UCSD-AML1 (cell line): ENCODE data around the gene NRARP.
"Not testable (repeated sequence)": the region's sequence is repeated elsewhere in the genome, so short reads cannot be mapped to it uniquely, and the experiment has no call there.

Source experiments
- DNase-seq: peaks from one replicate; lab custom pipeline; 2025; ENCODE audit not compliant: unreplicated experiment; lab: John Stamatoyannopoulos, UW

NRARP gene, protein sequence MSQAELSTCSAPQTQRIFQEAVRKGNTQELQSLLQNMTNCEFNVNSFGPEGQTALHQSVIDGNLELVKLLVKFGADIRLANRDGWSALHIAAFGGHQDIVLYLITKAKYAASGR

DNA sequence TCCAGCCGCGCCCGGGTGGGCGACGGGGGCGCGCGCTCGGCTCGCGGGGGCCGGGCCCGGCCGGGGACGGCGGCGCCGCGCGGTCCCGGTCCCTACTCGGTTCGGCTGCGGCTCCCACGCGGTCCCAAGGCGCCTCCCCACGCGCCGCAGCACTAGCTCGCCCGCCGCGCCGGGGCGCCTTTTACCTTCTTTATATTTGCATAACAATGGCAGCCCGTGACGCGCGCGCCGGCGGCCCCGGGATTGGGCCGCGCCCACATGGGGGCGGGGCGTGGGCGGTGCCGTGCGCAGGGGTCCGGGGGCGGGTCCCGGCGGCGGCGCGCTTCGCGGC is at the start of gene NRARP:
Gene NRARP (minus strand): TSS at position 154 of the 331 bp plus-strand sequence. CDS start 343 bp downstream, outside the sequence.
- DNase-seq: peak; percentile 92

GRCh38 chr9:137350696-137351584 is 48.9 kb upstream of the NRARP start:
- DNase-seq: no peak

DNA sequence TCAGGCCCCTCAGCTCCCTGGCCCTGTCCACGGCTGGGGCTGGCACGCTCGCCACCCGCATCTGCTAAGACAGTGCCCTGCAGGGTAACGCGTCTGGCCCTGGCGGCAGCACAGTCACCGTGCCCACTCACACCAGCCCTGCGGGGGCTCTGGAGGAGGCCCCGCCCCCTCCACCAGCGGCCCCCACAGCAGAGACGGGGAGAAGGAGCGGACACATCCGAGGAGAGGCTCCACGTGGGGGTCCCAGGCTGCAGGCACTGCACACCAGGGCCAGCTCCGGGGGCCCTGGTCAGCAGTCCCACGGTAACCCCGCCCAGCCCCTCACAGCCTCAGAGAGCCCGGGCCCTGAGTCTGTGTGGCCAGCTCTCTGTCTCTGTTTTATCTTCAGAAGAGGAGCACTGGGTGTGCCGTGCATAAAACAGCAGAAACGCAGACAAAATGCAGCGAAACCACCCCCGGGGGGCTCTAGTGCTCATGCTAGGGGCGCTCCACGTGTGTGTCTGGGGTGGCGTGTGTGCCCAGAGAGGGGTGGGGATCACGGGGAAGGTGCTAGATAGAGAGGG is 47.5 kb upstream of the NRARP start:
- DNase-seq: no peak

- DNase-seq: no peak
These were observed 46.8 kb upstream of the NRARP start for GRCh38 chr9:137348769-137349470.

GRCh38 chr9:137347928-137348327 is 45.9 kb upstream of the NRARP start:
- DNase-seq: no peak

DNA sequence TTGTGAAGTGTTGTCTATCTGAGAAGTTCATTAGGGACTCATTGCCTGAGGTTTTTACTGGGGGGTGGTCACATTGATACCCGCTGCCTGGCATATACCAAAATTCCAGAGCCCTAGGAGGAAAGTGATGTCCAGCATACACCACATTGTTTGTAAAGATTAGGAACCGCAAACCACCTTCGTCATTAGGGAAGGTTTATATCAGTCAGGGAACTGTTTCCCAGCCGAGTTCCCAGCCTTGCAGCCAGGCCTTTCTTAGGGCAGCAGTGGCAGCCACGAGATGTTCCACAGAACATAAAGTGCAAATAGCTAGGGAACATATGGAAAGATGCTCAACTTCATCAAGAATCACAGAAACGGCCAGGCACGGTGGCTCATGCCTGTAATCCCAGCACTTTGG is 40.4 kb upstream of the NRARP start:
- no peak for DNase-seq

DNA sequence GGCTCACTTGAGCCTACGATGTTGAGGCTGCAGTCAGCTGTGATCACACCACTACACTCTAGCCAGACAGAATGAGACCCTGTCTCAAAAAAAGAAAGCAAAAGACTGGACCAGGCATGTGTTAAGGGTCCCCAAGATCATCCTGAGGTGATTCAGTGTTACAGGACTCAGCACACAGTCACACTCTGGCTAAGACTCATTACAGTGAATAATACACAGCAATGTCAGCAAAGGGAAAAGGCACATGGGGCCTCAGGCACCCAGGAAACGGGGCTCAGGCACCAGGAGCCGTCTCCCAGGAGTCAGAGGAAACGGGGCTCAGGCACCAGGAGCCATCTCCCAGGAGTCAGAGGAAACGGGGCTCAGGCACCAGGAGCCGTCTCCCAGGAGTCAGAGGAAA is 39.2 kb upstream of the NRARP start:
- no peak for DNase-seq

DNA sequence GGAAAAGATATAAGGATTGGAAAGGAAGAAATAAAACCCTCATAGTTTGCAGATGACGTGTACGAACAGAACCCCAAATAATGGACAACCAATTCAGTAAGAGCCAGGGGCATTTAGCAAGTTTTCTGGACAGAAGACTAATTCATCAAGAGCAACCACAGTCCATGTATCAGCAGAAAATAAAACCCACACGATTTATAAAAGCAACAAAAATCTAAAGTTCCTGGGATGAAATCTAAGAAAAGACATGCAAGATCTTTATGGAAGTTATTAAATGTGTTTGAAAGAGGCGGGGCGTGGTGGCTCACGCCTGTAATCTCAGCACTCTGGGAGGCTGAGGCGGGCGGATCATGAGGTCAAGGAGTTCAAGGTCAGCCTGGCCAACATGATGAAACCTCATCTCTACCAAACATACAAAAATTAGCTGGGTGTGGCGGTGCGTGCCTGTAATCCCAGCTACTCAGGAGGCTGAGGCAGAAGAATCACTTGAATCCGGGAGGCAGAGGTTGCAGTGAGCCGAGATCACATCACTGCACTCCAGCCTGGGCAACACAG is 37.9 kb upstream of the NRARP start:
- DNase-seq: not testable (repeated sequence)

- DNase-seq: no peak
These were observed 37.2 kb upstream of the NRARP start for GRCh38 chr9:137339045-137339907.

DNA sequence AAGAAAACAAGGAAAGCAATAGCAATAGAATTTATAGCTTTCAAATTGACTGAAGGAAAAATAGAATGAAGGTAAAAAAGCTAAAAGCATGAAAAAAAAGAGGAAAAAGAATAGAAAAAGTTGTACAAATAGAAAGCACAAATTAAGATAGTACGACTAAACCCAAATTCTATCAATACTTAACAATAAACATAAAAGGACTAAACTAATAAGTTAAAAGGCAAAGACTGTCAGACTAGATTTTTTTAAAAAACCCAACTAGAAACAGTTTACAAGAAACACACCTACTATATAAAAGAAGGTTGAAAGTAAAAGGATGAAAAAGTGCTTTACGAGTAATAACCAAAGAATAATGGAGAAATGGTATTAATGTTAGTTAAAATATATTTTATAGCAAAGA is 34.7 kb upstream of the NRARP start:
- no peak for DNase-seq

- DNase-seq: no peak
These were observed 31.1 kb upstream of the NRARP start for GRCh38 chr9:137333016-137333671.

- no peak for DNase-seq
These were observed 29.9 kb upstream of the NRARP start for GRCh38 chr9:137331929-137332328.

- DNase-seq: no peak
These were observed 28.6 kb upstream of the NRARP start for GRCh38 chr9:137330689-137331088.

- DNase-seq: not testable (repeated sequence)
These were observed 27.5 kb upstream of the NRARP start for GRCh38 chr9:137329590-137329989.

DNA sequence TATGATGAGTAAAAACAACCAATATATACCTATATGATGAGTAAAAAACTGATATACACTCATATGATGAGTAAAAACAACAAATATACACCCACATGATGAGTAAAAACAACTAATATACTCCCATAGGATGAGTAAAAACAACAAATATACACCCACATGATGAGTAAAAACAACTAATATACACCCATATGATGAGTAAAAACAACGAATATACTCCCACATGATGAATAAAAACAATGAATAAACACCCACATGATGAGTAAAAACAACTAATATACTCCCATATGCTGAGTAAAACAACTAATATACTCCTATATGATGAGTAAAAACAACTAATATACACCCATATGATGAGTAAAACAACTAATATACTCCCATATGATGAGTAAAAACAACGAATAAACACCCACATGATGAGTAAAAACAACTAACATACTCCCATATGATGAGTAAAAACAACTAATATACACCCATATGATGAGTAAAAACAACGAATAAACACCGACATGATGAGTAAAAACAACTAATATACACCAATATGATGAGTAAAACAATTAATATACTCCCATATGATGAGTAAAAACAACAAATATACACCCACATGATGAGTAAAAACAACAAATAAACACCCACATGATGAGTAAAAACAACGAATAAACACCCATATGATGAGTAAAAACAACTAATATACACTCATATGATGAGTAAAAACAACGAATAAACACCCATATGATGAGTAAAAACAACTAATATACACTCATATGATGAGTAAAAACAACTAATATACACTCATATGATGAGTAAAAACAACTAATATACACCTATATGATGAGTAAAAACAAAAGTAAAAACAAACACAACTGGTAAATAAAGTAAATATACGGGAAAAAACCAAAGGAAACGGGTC is 25.8 kb upstream of the NRARP start:
- DNase-seq: not testable (repeated sequence)

GRCh38 chr9:137326445-137327065 is 24.5 kb upstream of the NRARP start:
- no peak for DNase-seq

DNA sequence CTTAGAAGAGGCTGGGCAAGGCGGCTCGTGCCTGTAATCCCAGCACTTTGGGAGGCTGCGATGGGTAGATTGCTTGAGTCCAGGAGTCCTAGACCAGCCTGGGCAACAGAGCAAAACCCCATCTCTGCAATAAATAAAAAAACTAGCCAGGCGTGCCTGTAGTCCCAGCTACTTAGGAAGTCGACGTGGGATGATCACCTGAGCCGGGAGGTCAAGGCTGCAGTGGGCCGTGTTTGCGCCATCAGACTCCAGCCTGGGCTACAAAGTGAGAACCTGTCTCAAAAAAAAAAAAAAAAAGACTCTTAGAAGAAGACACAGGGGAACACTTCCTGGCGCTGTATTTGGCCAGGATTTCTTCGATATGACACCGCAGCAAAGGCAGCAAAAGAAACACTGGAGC is 23.7 kb upstream of the NRARP start:
- no peak for DNase-seq

DNA sequence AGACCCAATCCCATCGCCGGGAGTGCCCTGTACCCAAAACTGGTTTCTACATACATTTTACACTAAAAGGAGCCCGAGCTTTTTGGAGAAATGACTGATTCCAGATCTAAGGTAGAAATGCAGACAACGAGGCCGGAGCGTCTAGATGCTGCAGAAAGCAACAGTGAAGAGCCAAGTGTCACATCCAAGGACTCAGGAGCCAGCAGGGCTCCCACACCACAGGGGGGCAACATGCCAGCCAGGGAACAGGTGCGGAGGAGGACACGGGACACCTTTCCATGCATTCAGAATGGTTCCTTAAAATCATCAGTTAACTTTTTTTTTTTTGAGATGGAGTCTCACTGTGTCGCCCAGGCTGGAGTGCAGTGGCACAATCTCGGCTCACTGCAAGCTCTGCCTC is 23.1 kb upstream of the NRARP start:
- no peak for DNase-seq
